NCI-H526 (cell line): Measurements from ENCODE around the gene TRIM75.
A peak's percentile ranks its signal among the peaks of the same experiment; 100 is the strongest.
"Not testable (repeated sequence)": the region's sequence is repeated elsewhere in the genome, so short reads cannot be mapped to it uniquely, and the experiment has no call there.

Experiments
- DNase-seq, 2 experiments: peaks; one replicate each; lab custom pipeline; 2025; lab: John Stamatoyannopoulos, UW

TRIM75 gene

GRCh38 chr4:165053645-165054044 is at the start of gene TRIM75:
Gene TRIM75, plus strand, starts transcription at chr4:165053866. Its CDS starts 5,282 bp downstream, at chr4:165059148.
- peak in 1 of 2 experiments; percentile 2 for DNase-seq

GRCh38 chr4:165005352-165005925 is 48.2 kb upstream of the TRIM75 start:
- DNase-seq, result no peak

- no peak for DNase-seq
Measured at GRCh38 chr4:165006456-165006855, 47.2 kb upstream of the TRIM75 start.

- no peak for DNase-seq
Measured at GRCh38 chr4:165006886-165007285, 46.8 kb upstream of the TRIM75 start.

GRCh38 chr4:165009493-165010227 is 44.0 kb upstream of the TRIM75 start:
- DNase-seq, result no peak

- DNase-seq, result no peak
Measured at GRCh38 chr4:165010487-165010886, 43.2 kb upstream of the TRIM75 start.

- no peak for DNase-seq
Measured at GRCh38 chr4:165010991-165011390, 42.7 kb upstream of the TRIM75 start.

GRCh38 chr4:165011403-165011802 is 42.3 kb upstream of the TRIM75 start:
- DNase-seq, result no peak

- DNase-seq, result no peak
Measured at GRCh38 chr4:165013691-165014090, 40.0 kb upstream of the TRIM75 start.

- peak in 1 of 2 experiments; percentile 31 for DNase-seq
Measured at GRCh38 chr4:165016971-165017370, 36.7 kb upstream of the TRIM75 start.

- DNase-seq, result not testable (repeated sequence)
Measured at GRCh38 chr4:165019995-165020394, 33.7 kb upstream of the TRIM75 start.

GRCh38 chr4:165025782-165026181 is 27.9 kb upstream of the TRIM75 start:
- DNase-seq, result not testable (repeated sequence)

GRCh38 chr4:165027762-165028402 is 25.8 kb upstream of the TRIM75 start:
- DNase-seq, result no peak

GRCh38 chr4:165031436-165032211 is 22.0 kb upstream of the TRIM75 start, which contains the start of gene TRIM60:
Gene TRIM60, plus strand, starts transcription at chr4:165031999. Its CDS starts 8,074 bp downstream, at chr4:165040073.
- no peak for DNase-seq

GRCh38 chr4:165048170-165048569 is 5.5 kb upstream of the TRIM75 start:
- no peak for DNase-seq

- no peak for DNase-seq
Measured at GRCh38 chr4:165052627-165053026, 1.0 kb upstream of the TRIM75 start.

- no peak for DNase-seq
Measured at GRCh38 chr4:165055601-165056000, 1.9 kb downstream of the TRIM75 start.

- DNase-seq, result no peak
Measured at GRCh38 chr4:165058666-165059065, 5.0 kb downstream of the TRIM75 start.

GRCh38 chr4:165059386-165059785 is 5.7 kb downstream of the TRIM75 start:
- no peak for DNase-seq

GRCh38 chr4:165060938-165061337 is 7.3 kb downstream of the TRIM75 start:
- DNase-seq, result no peak

GRCh38 chr4:165070560-165070959 is 16.9 kb downstream of the TRIM75 start:
- no peak for DNase-seq

GRCh38 chr4:165073346-165073745 is 19.7 kb downstream of the TRIM75 start:
- not testable (repeated sequence) for DNase-seq
